Panc1 (cell line): Measurements from ENCODE around the gene IRX3.

Source experiments
- CTCF ChIP-seq: fragments of 450-650 bp; IDR thresholded peaks from 2 replicates; pipeline ENCODE4 v1.5.1; 2017; ENCODE audit warnings: mild to moderate bottlenecking
- POLR2AphosphoS5 ChIP-seq: IDR thresholded peaks from 2 replicates; pipeline ENCODE4 v1.6.1; 2012; ENCODE audit warnings: mild to moderate bottlenecking, low read depth, low read length, moderate library complexity
- REST ChIP-seq, 2 experiments: IDR thresholded peaks; 2 replicates each; pipeline ENCODE4 v1.6.1; 2011 to 2012; ENCODE audit warnings: low read depth in 2 of 2, control low read depth in 1 of 2, low read length in 1 of 2, mild to moderate bottlenecking in 1 of 2, moderate library complexity in 1 of 2; ENCODE audit not compliant: insufficient read depth in 1 of 2
- TCF7L2 ChIP-seq: IDR thresholded peaks from 2 replicates; pipeline ENCODE4 v1.6.1; 2011; ENCODE audit warnings: mild to moderate bottlenecking, low read depth, low read length, inconsistent platforms

GRCh38 chr16:54324716-54325115 lies 38.1 kb upstream of the IRX3 start:
- TF ChIP-seq CTCF (no peak), POLR2AphosphoS5 (no peak), REST (IDR thresholded peaks at IDR 0.05; ENCODE audit: insufficient read depth in 1 of 2, low read depth in 2 of 2, low read length in 1 of 2) (no peak), TCF7L2 (no peak)
